GM23338 (cell line): Measurements from ENCODE around the gene ELAVL4.

Source experiments
- CREB1 ChIP-seq: fragments of 250-450 bp; sonication (Bioruptor Pico); IDR thresholded peaks from 2 replicates; pipeline ENCODE4 v1.5.0; 2020; ENCODE audit warnings: low read depth, mild to moderate bottlenecking, moderate library complexity
- EZH2 ChIP-seq: fragments of 200-600 bp; sonication (generic); IDR thresholded peaks from one replicate; pipeline ENCODE4 v1.8.0; 2017; ENCODE audit warnings: antibody characterized with exemption, mild to moderate bottlenecking, low read depth; ENCODE audit not compliant: unreplicated experiment
- EZH2phosphoT487 ChIP-seq: fragments of 200-600 bp; sonication (generic); IDR thresholded peaks from one replicate; pipeline ENCODE4 v1.8.1; 2018; ENCODE audit warnings: antibody characterized with exemption; ENCODE audit not compliant: unreplicated experiment
- JUNB ChIP-seq: IDR thresholded peaks from one replicate; pipeline ENCODE4 v1.6.1; 2016; ENCODE audit warnings: antibody characterized with exemption; ENCODE audit not compliant: unreplicated experiment
- NANOG ChIP-seq: IDR thresholded peaks from 2 replicates; pipeline ENCODE4 v1.6.1; 2016; ENCODE audit warnings: antibody characterized with exemption, borderline replicate concordance
- POLR2AphosphoS5 ChIP-seq: IDR thresholded peaks from 2 replicates; pipeline ENCODE4 v1.6.1; 2016; ENCODE audit warnings: antibody characterized with exemption, low read depth
- STAT1 ChIP-seq: IDR thresholded peaks from one replicate; pipeline ENCODE4 v1.6.1; 2016; ENCODE audit warnings: antibody characterized with exemption; ENCODE audit not compliant: unreplicated experiment
- ZNF114 ChIP-seq: fragments of 250-450 bp; sonication (Bioruptor Pico); IDR thresholded peaks from 2 replicates; pipeline ENCODE4 v1.5.0; 2020; ENCODE audit warnings: mild to moderate bottlenecking, moderate library complexity
- ZNF331 ChIP-seq: fragments of 250-450 bp; sonication (Bioruptor Pico); IDR thresholded peaks from 2 replicates; pipeline ENCODE4 v1.5.0; 2020; ENCODE audit warnings: low read depth, mild to moderate bottlenecking, moderate library complexity
- TF ChIP-seq, protein P1 (sequence below), 2 experiments: fragments of 200-600 bp in 1 of 2; sonication (generic) in 1 of 2; conservative IDR thresholded peaks; 2 replicates each; pipeline versions ENCODE4 v1.5.1 to v1.6.1; 2016 to 2017; ENCODE audit warnings: antibody characterized with exemption in 2 of 2, low read depth in 2 of 2, mild to moderate bottlenecking in 2 of 2, moderate library complexity in 1 of 2
- TF ChIP-seq, protein P2 (sequence below): IDR thresholded peaks from one replicate; pipeline ENCODE4 v1.6.1; 2018; ENCODE audit warnings: antibody characterized with exemption; ENCODE audit not compliant: unreplicated experiment

- TF ChIP-seq, protein P1, sequence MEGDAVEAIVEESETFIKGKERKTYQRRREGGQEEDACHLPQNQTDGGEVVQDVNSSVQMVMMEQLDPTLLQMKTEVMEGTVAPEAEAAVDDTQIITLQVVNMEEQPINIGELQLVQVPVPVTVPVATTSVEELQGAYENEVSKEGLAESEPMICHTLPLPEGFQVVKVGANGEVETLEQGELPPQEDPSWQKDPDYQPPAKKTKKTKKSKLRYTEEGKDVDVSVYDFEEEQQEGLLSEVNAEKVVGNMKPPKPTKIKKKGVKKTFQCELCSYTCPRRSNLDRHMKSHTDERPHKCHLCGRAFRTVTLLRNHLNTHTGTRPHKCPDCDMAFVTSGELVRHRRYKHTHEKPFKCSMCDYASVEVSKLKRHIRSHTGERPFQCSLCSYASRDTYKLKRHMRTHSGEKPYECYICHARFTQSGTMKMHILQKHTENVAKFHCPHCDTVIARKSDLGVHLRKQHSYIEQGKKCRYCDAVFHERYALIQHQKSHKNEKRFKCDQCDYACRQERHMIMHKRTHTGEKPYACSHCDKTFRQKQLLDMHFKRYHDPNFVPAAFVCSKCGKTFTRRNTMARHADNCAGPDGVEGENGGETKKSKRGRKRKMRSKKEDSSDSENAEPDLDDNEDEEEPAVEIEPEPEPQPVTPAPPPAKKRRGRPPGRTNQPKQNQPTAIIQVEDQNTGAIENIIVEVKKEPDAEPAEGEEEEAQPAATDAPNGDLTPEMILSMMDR (conservative IDR thresholded peaks at IDR 0.05; ENCODE audit: low read depth in 2 of 2), result no peak
- TF ChIP-seq, protein P2, sequence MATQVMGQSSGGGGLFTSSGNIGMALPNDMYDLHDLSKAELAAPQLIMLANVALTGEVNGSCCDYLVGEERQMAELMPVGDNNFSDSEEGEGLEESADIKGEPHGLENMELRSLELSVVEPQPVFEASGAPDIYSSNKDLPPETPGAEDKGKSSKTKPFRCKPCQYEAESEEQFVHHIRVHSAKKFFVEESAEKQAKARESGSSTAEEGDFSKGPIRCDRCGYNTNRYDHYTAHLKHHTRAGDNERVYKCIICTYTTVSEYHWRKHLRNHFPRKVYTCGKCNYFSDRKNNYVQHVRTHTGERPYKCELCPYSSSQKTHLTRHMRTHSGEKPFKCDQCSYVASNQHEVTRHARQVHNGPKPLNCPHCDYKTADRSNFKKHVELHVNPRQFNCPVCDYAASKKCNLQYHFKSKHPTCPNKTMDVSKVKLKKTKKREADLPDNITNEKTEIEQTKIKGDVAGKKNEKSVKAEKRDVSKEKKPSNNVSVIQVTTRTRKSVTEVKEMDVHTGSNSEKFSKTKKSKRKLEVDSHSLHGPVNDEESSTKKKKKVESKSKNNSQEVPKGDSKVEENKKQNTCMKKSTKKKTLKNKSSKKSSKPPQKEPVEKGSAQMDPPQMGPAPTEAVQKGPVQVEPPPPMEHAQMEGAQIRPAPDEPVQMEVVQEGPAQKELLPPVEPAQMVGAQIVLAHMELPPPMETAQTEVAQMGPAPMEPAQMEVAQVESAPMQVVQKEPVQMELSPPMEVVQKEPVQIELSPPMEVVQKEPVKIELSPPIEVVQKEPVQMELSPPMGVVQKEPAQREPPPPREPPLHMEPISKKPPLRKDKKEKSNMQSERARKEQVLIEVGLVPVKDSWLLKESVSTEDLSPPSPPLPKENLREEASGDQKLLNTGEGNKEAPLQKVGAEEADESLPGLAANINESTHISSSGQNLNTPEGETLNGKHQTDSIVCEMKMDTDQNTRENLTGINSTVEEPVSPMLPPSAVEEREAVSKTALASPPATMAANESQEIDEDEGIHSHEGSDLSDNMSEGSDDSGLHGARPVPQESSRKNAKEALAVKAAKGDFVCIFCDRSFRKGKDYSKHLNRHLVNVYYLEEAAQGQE, result no peak
- no peak for TF ChIP-seq JUNB
- TF ChIP-seq POLR2AphosphoS5, result no peak
- no peak for TF ChIP-seq ZNF331 (CRISPR knock-in tag)
- no peak for TF ChIP-seq EZH2
- TF ChIP-seq NANOG, result no peak
- TF ChIP-seq CREB1 (CRISPR knock-in tag), result no peak
- TF ChIP-seq EZH2phosphoT487, result no peak
- TF ChIP-seq STAT1, result no peak
- no peak for TF ChIP-seq ZNF114 (CRISPR knock-in tag)
These were observed 31.4 kb upstream of the ELAVL4 start for GRCh38 chr1:50077273-50077672.
